EH (cell line): ENCODE measurements around the gene MTCL3.

Experiments used
- DNase-seq: peaks from one replicate; pipeline ENCODE4 v3.0.0-alpha.2; 2015; ENCODE audit warnings: low read depth

The MTCL3 gene

DNA sequence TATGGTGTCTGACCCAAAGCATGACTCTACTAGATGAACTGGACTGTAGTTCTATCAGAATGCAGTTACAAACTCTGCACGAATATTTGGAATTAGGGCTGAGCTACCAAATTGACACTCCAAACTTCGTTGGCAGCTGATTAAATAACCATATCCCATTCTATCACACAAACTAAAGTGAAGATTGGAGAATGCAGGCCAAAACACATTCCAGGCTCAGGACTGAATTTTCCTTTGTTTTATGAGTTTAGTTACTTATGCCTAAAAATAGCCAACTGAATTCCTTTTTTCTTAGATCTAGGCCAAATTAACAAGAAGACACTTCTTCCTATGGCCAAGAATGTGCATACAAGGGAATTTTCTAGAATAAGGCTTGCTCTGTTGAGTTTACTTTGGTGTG lies 50.2 kb downstream of the MTCL3 start:
- peak; percentile 55 for DNase-seq

DNA sequence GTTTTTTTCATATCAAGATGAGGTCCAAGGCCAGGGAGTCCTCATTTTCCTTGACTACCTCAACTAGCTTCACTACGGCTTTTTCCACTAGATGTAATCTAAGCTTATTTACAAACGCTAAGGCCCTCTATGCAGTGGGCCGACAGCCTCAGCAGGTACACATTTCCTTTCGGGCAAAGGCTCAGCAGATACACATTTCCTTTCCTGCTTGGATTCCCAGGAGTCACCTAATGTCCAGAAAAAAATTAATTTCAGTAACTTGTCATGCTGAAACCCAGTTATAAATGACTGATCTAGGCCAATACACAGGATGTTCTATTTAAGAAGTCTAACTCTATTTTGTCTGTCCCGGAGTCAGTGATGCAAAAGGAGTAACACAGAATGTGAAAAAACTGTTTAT lies 52.7 kb downstream of the MTCL3 start:
- DNase-seq: no peak

DNA sequence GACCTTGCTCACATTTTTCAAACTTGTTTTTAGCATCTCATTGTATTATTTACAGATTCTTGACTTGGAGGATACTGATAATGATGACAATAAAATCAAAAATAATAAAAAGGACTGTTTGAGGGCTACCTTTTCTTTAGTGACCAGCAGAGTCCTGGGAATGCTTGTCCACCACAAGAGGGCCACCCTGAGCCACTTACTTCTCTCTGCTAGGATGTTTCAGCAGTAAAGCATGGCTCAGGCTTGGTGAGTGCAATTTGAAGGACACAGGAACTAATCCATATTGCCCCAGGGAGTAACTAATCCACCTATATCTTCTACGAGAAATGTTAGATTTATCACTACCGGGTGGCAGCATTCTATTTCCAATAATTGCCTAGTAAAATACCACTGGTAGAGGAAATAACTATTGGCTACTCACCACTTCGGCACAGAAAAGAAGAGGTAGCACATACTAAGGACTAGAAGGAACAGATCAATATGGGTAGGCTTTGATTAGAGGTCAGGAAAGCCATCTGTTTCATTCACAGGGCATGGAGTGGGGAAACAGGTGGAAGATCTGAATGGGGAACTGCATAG lies 54.2 kb downstream of the MTCL3 start:
- peak; percentile 75 for DNase-seq

DNA sequence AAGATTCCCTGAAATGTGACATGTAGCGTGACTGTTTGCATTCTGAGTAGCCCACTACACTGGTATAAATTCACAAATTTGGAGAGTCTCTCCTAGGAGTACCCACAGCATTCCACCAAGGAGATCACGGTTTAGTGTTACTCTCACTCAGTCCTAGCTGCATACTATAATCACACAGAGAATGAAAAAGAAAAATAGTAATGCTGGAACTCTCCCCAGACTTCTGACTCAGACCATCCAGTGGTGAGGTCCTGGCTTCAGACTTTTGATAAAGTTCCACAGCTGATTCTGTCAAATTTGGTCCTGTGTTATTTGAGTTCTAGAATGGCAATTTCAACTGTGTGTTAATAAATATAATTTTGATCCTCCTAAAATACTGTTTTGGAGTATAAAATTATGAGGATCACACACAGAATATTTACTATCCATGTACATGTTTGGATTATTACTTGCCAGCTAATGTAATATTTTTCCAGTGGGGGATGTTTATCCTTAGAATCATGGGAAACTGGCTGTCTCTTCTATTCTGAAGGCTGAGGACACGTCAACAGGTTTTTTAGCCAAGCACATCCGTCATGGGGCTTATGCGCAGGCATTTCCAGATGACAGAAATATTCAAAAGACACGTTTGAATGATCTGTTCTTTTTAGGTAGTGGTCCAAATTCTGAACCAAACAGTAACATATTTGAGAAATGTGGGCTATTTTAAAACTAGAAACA lies 54.8 kb downstream of the MTCL3 start:
- DNase-seq: peak; percentile 87

DNA sequence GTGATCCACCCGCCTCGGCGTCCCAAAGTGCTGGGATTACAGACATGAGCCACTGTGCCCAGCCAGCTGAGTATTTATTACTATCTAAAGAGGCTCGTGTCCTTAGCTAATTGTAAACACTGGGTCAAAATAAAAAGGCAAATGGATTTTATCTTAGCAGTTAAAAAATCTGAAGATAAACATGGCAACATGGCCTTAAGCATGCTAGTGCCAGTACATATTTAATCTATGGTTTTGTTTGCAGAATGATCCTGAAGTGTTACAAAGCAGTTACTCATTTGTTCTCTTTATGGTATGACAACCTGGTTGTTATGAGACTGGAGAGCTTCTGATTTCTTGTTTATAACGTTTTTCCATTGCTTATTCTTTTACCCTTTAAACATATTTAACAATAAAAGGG lies 56.1 kb downstream of the MTCL3 start:
- DNase-seq: no peak

DNA sequence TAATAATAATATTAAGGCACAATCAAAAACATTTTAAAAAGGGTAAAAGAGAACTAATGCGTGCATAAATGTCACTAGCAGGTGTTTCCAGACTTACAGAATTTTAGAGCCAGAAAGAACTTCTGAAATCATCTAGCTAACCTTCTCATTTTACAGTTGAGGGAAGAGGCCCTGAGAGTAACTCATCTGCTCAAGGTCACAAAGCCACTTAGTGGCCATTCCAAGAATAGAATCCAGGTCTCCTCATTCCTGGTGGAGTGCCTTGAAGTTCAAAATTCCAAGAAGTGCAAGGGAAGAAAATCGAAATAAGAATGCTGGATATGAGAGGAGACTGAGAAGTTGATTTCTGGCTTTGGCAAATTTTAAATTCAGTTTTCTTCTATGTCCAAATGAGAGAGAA lies 56.8 kb downstream of the MTCL3 start:
- DNase-seq: no peak

DNA sequence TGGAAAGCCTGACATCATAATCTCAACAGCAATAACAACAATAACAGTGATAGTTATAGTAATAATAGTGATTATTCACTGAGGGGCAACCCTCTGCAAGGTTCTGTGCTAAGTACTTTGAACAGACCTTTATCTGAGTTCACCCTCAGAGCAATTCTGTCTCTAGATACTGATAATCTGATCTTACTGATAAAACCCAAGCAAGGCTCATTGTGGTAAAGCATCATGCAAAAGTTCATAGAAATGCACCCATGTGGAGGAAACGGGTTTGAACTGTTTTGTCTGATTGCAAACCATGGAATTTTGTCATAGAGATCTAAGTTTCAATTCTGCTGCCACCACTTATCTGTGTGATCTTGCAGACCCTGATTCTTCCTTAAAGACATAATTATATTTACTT lies 58.7 kb downstream of the MTCL3 start:
- DNase-seq: no peak

DNA sequence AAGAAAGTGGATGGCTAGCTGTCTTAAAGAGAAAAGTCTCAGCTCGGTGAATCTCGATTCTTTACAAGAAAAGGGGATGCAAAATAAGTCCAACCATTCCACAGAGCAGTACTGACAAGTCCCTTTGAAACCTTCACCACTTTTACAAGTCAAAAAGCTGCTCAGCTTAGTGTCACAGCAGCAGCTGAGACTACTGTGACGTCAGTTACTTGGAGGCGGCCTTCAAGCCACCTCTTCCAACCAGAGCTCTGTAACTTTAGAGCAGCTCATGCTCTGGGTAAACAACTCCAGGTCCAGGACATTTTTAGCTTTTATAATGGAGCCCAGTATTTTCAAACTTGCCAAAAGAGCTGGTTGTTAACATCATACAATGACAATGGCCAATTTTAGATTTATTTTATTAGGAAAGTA lies 59.9 kb downstream of the MTCL3 start, which contains the start of gene KIAA0408:
TSS of gene KIAA0408 (minus strand) at position 159 of the 411 bp plus-strand sequence. CDS start 5,408 bp downstream, outside the sequence.
- peak; percentile 83 for DNase-seq

DNA sequence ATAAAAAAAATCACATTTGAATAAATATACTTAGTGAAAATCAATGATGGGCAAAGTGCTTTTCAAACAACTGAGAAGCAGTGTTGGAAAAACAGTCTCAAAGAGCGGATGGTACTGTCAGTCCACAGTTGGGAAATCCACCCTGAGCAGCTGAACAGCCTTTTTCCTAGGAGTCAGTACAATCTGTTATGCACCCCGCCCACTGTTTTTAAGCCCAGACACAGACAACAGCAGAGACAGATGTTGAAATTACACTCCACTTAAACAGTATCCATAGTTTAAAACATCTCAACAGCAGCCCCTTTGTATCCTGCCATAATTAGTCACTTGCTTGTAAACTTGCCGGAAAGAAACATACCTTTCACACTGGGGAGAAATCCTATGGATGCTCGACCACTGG lies 60.3 kb downstream of the MTCL3 start:
- peak; percentile 27 for DNase-seq

DNA sequence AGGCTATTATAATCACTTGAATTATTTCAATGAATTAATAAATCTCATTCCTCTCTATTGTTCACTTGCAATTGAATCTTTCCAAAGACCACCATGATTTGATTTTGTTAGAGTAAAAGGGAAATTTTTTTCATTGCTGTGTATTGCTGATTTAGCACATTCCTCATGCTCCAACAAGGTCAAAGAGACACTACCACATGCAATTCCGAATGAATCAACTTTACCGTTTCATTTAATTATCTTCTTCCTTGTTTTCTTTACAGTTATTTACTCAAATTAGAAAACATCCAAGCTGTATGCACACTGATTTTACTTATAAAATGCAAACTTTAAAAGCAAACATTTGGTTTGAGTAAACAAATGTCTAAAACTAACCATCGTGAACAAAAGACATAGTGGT lies 60.9 kb downstream of the MTCL3 start:
- no peak for DNase-seq

DNA sequence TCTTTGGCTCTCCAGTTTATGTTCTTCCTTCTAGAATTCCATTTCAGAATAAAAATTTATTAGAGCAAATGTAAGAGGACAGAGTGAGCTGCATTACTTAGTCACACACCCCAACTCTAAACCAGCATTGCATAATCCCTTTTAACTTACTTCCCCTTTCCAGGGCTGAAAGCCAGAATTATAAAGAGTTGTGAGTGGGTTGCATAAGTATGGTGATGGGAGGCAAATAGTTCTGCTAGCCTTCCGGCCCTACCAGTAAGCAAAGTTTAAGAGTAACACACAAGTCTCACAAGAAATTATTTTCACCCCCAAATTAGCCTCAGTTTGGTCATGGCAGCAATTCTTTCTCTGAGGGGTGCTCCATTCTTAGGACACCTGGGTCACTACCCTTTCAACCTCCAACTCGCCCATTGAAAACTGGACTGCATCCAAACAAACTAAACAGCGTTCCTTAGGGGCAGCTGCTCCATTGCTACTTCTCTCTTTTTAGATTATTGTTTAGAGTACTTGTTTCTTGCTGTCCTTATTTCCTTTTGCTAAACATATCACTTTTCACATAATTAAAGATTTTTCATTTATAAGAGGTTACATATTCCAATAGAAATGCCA lies 61.6 kb downstream of the MTCL3 start:
- peak; percentile 64 for DNase-seq

DNA sequence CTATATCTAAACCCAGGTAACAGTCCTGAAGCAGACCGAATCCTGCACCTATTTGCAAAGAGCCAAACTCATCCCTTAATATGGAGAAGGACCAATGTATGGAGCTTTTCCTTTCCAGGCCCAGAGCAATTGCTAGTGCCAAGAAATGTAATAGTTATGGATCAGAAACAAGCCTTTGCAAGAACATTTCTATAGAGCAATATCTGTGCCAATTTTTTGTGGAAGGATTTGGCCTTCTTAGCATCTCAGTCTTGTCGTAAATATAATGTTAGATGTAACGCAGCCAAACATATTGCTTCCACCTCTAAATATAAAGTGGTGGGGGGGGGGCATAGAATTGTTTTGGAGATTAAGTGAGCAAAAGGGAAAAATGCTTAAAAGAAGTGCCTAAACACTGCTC lies 62.7 kb downstream of the MTCL3 start:
- DNase-seq: no peak

DNA sequence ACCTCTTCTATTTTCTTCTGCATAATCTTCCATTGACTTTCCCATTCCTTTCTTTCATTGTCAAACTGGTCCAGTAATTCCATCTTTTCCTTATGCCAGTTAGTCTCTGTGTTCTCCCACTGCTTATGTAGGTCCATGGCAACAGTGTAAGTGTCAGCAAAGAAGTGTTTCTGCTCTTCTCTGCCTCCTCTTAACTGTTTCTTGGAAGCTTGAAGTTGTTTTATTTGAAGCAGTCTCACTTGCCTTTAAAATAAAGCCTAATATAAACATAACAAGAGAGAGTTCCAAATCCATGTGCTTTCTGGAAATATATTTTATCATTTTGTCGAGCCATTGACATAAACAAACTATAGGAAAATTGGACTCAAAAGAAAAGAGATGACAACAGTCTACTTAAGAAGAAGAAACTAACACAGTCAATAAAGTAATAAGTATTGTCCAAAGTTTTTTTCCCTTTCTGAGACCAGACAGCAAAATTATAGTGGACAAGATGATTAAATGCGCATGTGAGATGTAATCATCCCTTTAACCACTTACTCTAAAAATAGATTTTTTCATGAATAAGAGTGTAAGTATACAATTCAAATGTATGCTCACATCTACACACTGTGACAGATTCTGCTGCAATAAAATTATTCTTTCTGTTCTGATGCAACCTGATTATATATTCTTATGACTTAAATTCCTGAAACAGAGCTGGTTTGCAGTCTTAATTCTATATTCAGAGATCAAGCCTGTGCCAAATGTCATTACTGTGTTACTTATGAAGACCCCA lies 65.1 kb downstream of the MTCL3 start:
- DNase-seq: no peak

DNA sequence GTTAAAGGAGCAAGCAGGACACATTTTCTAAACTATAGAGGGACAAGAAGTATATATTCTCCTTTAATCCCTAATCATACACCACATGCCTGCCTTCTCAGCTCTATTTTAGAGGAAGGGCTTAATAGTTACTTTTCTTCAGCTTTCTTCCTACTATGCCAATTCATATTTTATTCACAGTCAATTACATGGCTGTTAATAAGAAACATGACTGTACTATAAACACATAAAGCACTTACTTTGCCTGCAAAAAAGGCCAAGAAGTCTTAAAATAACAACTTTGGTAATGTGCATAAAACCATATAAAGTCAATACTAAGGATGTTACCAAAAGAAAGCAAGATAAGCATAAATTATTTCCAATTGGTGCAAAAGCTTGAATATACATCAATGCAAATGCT lies 66.3 kb downstream of the MTCL3 start:
- no peak for DNase-seq

DNA sequence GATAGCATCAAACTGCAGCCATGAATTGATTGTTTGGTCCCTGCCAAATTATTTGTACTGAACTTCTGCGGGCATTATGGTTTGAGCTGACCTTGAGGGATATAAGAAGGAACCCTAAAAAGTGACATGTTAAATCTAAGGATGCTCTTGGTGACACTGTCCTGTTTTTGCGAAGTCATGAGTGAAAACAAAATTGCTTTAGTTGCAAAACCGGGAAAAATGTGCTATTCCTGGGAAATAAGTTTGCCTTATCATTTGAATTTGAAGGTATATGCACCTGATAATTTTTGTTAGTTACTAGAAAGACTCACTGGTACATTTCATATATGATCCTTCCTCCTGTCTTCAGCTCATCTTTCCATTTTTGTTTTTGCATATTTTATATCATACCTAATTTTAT lies 67.7 kb downstream of the MTCL3 start:
- no peak for DNase-seq

DNA sequence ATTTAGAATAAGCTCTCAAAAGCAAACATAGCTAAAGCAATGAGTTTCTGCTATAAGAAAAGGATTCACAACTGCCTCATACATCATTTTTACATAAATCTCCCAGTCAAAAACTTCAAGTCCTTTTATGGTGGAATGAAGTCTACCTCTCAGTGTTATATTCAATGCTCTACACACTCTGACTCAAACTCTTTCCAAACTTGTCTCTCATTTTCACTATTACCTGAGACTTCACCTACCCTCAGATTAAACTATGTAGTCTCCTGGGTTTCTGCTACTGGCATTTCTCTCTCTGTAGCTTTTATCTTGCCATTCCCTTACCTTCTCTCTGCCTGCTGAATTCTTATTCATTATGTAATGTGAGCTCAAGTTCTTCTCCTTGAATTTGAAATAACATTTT lies 71.4 kb downstream of the MTCL3 start:
- DNase-seq: no peak

DNA sequence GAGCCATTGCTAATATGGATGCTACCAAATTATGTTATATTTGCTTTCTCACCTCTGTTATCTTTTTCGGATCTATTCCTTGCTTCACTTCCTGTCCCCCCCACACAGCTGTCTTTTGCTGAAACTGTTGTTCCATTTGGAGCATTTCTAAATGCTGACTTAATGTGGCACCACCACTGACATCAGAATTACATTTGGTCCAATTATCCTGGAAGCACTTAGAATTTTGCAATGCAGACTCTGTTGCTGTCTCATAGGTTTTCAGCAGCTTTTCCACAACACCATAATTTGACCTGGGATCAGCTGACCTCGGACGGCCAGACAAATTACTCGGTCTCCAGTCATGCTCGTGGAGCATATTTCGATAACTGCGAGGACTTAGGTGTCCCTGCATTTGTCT lies 72.8 kb downstream of the MTCL3 start:
- DNase-seq: no peak

DNA sequence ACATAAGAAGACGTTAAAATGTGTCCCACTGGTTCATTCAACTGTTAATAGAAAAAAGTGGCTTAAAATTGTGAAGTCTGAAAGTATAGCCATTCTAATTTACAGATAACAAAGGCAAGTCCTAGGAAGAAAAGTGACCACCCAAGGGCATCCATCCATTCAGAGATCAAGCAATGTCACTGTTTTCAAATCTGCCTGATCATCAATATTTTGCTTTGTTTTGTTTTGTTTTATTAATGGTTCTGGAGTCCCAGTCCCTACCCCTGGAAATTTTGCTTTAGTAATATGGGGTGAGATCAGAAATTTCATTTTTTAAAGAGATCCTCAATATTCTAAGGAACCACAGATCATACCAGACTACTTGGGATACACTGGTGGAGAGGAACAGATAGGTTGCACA lies 77.3 kb downstream of the MTCL3 start:
- DNase-seq: no peak

DNA sequence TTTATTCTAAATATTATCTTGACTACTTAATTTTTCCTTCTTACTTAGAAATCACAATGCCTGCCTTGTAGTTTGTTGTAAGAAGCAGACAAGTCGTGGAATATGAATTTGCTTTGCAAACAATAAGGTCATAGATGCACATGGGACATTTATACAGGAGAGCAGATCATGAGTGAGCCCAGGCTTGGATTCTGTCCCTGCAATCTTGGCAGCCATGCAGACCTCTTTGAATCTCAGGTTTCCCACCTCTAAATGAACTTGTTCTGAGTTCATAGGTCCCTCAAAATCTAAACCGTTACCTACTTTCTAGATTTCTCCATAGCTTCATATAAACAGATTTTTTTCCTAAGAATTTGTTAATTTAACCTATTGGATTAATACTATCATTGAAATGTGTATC lies 79.4 kb downstream of the MTCL3 start:
- DNase-seq: no peak

DNA sequence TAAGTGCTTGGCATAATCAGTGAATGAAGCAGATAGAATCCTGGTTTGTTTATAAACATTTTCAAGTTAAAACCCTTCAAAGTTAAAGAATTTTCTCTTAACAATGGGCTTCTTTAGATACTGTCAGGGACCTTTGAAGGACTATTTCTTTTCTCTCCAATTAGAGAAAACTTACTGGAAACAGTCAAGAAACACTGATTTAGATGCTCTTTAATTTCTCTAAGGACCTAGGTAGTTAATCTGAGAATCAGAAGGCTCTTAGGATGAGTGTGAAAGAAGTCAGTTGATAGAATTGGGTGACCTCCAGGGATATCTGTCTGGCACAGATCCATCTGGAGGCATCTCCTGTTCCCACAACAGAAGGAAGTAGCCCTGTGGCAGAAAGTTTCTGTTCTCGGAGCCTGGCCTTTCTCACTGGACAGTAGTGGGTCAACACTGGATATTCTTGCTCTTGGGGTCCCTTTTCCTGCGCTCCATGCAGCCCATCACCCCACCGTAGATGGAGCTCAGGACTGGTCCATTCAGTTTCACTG lies 82.5 kb downstream of the MTCL3 start:
- DNase-seq: peak; percentile 9

DNA sequence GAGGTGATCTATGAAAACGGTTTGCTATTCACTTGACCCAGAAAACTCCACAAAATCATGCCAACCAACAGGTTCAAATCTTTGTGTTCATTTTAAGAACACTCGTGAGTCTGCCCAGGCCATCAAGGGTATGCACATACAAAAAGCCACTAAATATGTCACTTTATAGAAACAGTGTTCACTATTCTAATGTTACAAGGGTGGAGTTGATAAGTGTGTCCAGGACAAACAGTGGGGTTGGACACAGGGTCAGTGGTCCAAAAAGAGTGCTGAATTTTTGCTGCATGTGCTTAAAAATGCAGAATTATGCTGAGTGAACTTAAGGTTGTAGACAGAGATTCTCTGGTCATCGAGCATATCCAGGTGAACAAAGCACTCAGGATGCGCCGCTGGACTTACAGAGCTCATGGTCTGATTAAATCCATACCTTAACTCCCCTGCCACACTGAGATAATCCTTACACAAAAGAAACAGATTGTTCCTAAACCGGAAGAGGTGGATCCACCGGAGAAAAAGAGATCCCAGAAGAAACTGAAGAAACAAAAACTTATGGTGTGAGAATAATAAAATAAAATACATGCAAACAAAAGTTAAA lies 83.4 kb downstream of the MTCL3 start:
- no peak for DNase-seq

DNA sequence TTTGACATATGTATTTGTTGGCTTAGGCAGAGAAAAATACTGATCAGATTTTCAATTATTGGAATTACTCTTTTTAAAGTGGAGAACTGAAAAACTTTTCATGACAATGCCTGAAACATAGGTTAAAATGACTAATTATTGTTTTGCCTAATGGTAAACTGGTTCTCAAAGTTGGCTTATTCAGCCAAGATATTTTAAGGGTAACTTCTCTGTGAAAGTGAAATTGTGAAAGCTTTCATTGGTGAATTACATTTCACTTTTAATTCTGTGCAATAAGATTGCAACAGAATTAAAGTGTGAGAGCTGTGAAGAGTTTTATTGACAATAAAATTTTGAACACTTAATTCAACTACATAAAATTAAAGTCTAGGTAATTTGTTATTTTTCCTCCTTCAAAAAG lies 84.5 kb downstream of the MTCL3 start:
- no peak for DNase-seq
